ENCODE results near the gene NCDN.

GRCh38 chr1:35603468-35603867 is 45.9 kb downstream of the NCDN start:
- TF ChIP-seq CTCF (IDR thresholded peaks at IDR 0.05) (no peak), POLR2A (IDR thresholded peaks at IDR 0.05) (no peak)
